ENCODE results near the gene WFIKKN2. TPM values are rescaled to one million over a fixed set of nuclear protein-coding genes. Genes with fewer than 3 reads are reported as not detected.

The WFIKKN2 gene
- total and polyA plus RNA-seq, 4 donors, result 0.01 to 0.31 (median 0.13) TPM

- Histone ChIP-seq H3K9ac (ENCODE audit: insufficient read depth in 1 of 2, low read length in 2 of 2) (no peak overlapping the region), H3K27me3 (ENCODE audit: control insufficient read depth in 3 of 3, insufficient read depth in 3 of 3, low read length in 2 of 3) (no peaks in the 10 kb centered on the region), H3K4me3 (no peak overlapping the region), H3K36me3 (ENCODE audit: control insufficient read depth in 4 of 4, insufficient read depth in 4 of 4, low read length in 4 of 4) (no peaks in the 10 kb centered on the region), H3K27ac (ENCODE audit: low read depth in 1 of 2, low read length in 1 of 2) (peak overlapping the region; percentile 17 to 35), H3K4me1 (ENCODE audit: control insufficient read depth in 5 of 5, insufficient read depth in 5 of 5, low read length in 5 of 5) (peaks cover 0 to 8% (median 2%) of the 10 kb centered on the region in 5 donors), H3K9me3 (ENCODE audit: control insufficient read depth in 4 of 4, insufficient read depth in 3 of 4, low read length in 3 of 4) (no peaks in the 10 kb centered on the region)
- 57 to 68% methylated on average over 6 of the region's 6 CpGs for WGBS, 2 donors
- ATAC-seq (ENCODE audit: insufficient read depth, low FRiP score), result no peak
- TF ChIP-seq, protein P1, sequence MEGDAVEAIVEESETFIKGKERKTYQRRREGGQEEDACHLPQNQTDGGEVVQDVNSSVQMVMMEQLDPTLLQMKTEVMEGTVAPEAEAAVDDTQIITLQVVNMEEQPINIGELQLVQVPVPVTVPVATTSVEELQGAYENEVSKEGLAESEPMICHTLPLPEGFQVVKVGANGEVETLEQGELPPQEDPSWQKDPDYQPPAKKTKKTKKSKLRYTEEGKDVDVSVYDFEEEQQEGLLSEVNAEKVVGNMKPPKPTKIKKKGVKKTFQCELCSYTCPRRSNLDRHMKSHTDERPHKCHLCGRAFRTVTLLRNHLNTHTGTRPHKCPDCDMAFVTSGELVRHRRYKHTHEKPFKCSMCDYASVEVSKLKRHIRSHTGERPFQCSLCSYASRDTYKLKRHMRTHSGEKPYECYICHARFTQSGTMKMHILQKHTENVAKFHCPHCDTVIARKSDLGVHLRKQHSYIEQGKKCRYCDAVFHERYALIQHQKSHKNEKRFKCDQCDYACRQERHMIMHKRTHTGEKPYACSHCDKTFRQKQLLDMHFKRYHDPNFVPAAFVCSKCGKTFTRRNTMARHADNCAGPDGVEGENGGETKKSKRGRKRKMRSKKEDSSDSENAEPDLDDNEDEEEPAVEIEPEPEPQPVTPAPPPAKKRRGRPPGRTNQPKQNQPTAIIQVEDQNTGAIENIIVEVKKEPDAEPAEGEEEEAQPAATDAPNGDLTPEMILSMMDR (IDR thresholded peaks at IDR 0.05; ENCODE audit: control extremely low read depth, extremely low read depth), result no peak
- peak in 1 of 3 donors; percentile 12 for DNase-seq
Measured at GRCh38 chr17:50853015-50853615, 17.7 kb downstream of the WFIKKN2 start.

GRCh38 chr17:50853781-50854180, 18.4 kb downstream of the WFIKKN2 start:
- ATAC-seq (ENCODE audit: insufficient read depth, low FRiP score) (no peak), DNase-seq (no peak)
- peaks cover 0 to 8% (median 2%) of the 10 kb centered on the region in 5 donors for H3K4me1 ChIP-seq (ENCODE audit: control insufficient read depth in 5 of 5, insufficient read depth in 5 of 5, low read length in 5 of 5)
- H3K9me3 ChIP-seq (ENCODE audit: control insufficient read depth in 4 of 4, insufficient read depth in 3 of 4, low read length in 3 of 4), result no peaks in the 10 kb centered on the region
- no peaks in the 10 kb centered on the region for H3K27me3 ChIP-seq (ENCODE audit: control insufficient read depth in 3 of 3, insufficient read depth in 3 of 3, low read length in 2 of 3)
- no peak overlapping the region for H3K4me3 ChIP-seq
- H3K27ac ChIP-seq (ENCODE audit: low read depth in 1 of 2, low read length in 1 of 2), result no peak overlapping the region
- 95% methylated on average over 6 of the region's 6 CpGs for WGBS, 2 donors
- no peaks in the 10 kb centered on the region for H3K36me3 ChIP-seq (ENCODE audit: control insufficient read depth in 4 of 4, insufficient read depth in 4 of 4, low read length in 4 of 4)
- TF ChIP-seq, protein P1 (IDR thresholded peaks at IDR 0.05; ENCODE audit: control extremely low read depth, extremely low read depth), result no peak
- H3K9ac ChIP-seq (ENCODE audit: insufficient read depth in 1 of 2, low read length in 2 of 2), result no peak overlapping the region

DNA sequence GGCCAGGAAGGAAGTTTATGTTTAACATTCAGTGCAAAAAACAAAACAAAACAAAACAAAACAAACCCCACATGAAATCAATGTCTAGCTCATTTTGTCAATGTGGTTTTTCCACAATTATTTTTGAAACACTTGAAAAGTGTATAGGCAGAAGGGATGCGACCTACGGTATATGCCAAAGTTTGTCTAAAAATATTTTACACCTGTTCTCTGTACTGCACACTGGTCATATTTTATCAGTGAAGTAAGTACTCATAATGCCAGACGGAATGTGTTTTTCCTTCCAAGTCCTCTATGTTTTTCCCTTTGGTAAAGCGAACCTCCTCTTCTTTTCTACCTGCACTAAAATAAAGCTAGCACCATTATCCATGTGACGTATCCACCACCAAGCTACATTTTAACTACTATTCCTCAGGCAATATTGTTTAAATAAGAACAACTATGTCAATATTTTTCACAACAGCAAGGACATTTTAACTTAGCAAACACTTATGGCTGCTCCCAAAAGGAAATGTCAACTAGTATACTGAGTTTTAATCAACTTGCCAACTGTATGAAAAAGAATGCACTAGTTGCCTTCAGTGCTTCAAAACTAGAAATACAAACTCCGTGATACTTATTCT, 20.4 kb downstream of the WFIKKN2 start:
- H3K27me3 ChIP-seq (ENCODE audit: control insufficient read depth in 3 of 3, insufficient read depth in 3 of 3, low read length in 2 of 3), result no peaks in the 10 kb centered on the region
- WGBS, 2 donors, result 68 to 85% methylated on average over 6 of the region's 6 CpGs
- no peaks in the 10 kb centered on the region for H3K36me3 ChIP-seq (ENCODE audit: control insufficient read depth in 4 of 4, insufficient read depth in 4 of 4, low read length in 4 of 4)
- H3K27ac ChIP-seq (ENCODE audit: low read depth in 1 of 2, low read length in 1 of 2), result no peak overlapping the region
- DNase-seq (peak in 1 of 3 donors; percentile 13), ATAC-seq (ENCODE audit: insufficient read depth, low FRiP score) (no peak)
- TF ChIP-seq, protein P1 (IDR thresholded peaks at IDR 0.05; ENCODE audit: control extremely low read depth, extremely low read depth), result no peak
- H3K9ac ChIP-seq (ENCODE audit: insufficient read depth in 1 of 2, low read length in 2 of 2), result no peak overlapping the region
- H3K4me3 ChIP-seq, result no peak overlapping the region
- H3K4me1 ChIP-seq (ENCODE audit: control insufficient read depth in 5 of 5, insufficient read depth in 5 of 5, low read length in 5 of 5), result peaks cover 0 to 8% (median 3%) of the 10 kb centered on the region in 5 donors
- H3K9me3 ChIP-seq (ENCODE audit: control insufficient read depth in 4 of 4, insufficient read depth in 3 of 4, low read length in 3 of 4), result no peaks in the 10 kb centered on the region
